Thyroid gland (tissue), 4 donors: ENCODE data around the gene MROH2A.

Source experiments
- CTCF ChIP-seq, 6 experiments: fragments of 200-600 bp in 3 of 6; fragments of 450-650 bp in 3 of 6; sonication (generic) in 3 of 6; IDR thresholded peaks; one replicate each; pipeline ENCODE4 v1.5.1; 2016 to 2019; ENCODE audit warnings: antibody characterized with exemption in 6 of 6, mild to moderate bottlenecking in 2 of 6, inconsistent platforms in 1 of 6, moderate library complexity in 1 of 6
- POLR2A ChIP-seq, 2 donors: fragments of 450-650 bp; IDR thresholded peaks; one replicate each; pipeline ENCODE4 v1.6.1; 2017; ENCODE audit warnings: antibody characterized with exemption in 2 of 2, mild to moderate bottlenecking in 2 of 2, moderate library complexity in 1 of 2

GRCh38 chr2:233817361-233817911 is 39.3 kb downstream of the MROH2A start:
- no peak for TF ChIP-seq CTCF (IDR thresholded peaks at IDR 0.05)
- no peak for TF ChIP-seq POLR2A (IDR thresholded peaks at IDR 0.05)
